HepG2 (cell line): ENCODE measurements around the gene NUP54. TPM values are rescaled to one million over a fixed set of nuclear protein-coding genes. Genes with fewer than 3 reads are reported as not detected.

Source experiments
- BATF2 ChIP-seq: sonication (generic); formaldehyde crosslinking; IDR thresholded peaks from 2 replicates; pipeline ENCODE4 v1.8.0; 2022; ENCODE audit warnings: mild to moderate bottlenecking, missing genetic modification reagents, moderate library complexity
- CAMTA2 ChIP-seq: sonication (generic); formaldehyde crosslinking; IDR thresholded peaks from 2 replicates; pipeline ENCODE4 v1.4.0; 2020; ENCODE audit warnings: mild to moderate bottlenecking, missing genetic modification reagents, borderline replicate concordance
- FOXK1 ChIP-seq: sonication (generic); formaldehyde crosslinking; IDR thresholded peaks from 2 replicates; pipeline ENCODE4 v1.4.0; 2020; ENCODE audit warnings: low read depth, missing genetic modification reagents, borderline replicate concordance
- FOXK2 ChIP-seq: fragments of 450-650 bp; IDR thresholded peaks from 2 replicates; pipeline ENCODE4 v1.6.1; 2016
- HMG20B ChIP-seq: conservative IDR thresholded peaks from 2 replicates; pipeline ENCODE4 v1.6.1; 2016; ENCODE audit warnings: missing genetic modification reagents, missing compliant biosample characterization
- HOMEZ ChIP-seq: IDR thresholded peaks from 2 replicates; pipeline ENCODE4 v1.6.1; 2016; ENCODE audit warnings: low read depth
- HOXA9 ChIP-seq: sonication (generic); formaldehyde crosslinking; IDR thresholded peaks from 2 replicates; pipeline ENCODE4 v1.8.1; 2022; ENCODE audit warnings: missing genetic modification reagents, mild to moderate bottlenecking, moderate library complexity, borderline replicate concordance
- IRF9 ChIP-seq: sonication (generic); formaldehyde crosslinking; IDR thresholded peaks from 2 replicates; pipeline ENCODE4 v1.8.0; 2022; ENCODE audit warnings: missing genetic modification reagents, mild to moderate bottlenecking, borderline replicate concordance
- ISL2 ChIP-seq: sonication (generic); formaldehyde crosslinking; IDR thresholded peaks from 2 replicates; pipeline ENCODE4 v1.5.0; 2020; ENCODE audit warnings: missing genetic modification reagents
- MEIS1 ChIP-seq: sonication (generic); formaldehyde crosslinking; IDR thresholded peaks from 2 replicates; pipeline ENCODE4 v1.9.0; 2021; ENCODE audit warnings: mild to moderate bottlenecking, missing genetic modification reagents, moderate library complexity, borderline replicate concordance
- MLX ChIP-seq: IDR thresholded peaks from 2 replicates; pipeline ENCODE4 v1.6.1; 2016
- NONO ChIP-seq, 2 experiments: fragments of 450-650 bp in 1 of 2; sonication (generic) in 1 of 2; formaldehyde crosslinking in 1 of 2; IDR thresholded peaks in 1 of 2; conservative IDR thresholded peaks in 1 of 2; 2 replicates each; pipeline versions ENCODE4 v1.6.1 to v1.8.0; 2017 to 2022; ENCODE audit warnings: mild to moderate bottlenecking in 1 of 2, missing genetic modification reagents in 1 of 2, moderate library complexity in 1 of 2
- RAD21 ChIP-seq: fragments of 450-650 bp; formaldehyde crosslinking; IDR thresholded peaks from 2 replicates; pipeline ENCODE4 v1.5.0; 2020; ENCODE audit warnings: mild to moderate bottlenecking
- SATB2 ChIP-seq: sonication (generic); formaldehyde crosslinking; IDR thresholded peaks from 2 replicates; pipeline ENCODE4 v1.5.0; 2020; ENCODE audit warnings: missing genetic modification reagents
- SP4 ChIP-seq: sonication (generic); formaldehyde crosslinking; IDR thresholded peaks from 2 replicates; pipeline ENCODE4 v1.8.1; 2023; ENCODE audit warnings: mild to moderate bottlenecking, missing genetic modification reagents
- SSRP1 ChIP-seq: IDR thresholded peaks from 2 replicates; pipeline ENCODE4 v1.6.1; 2016; ENCODE audit warnings: control low read depth
- ZEB1 ChIP-seq: IDR thresholded peaks from 2 replicates; pipeline ENCODE4 v1.6.1; 2012; ENCODE audit warnings: mild to moderate bottlenecking, low read depth, inconsistent platforms; ENCODE audit not compliant: insufficient replicate concordance
- ZFP36L2 ChIP-seq: sonication (generic); formaldehyde crosslinking; IDR thresholded peaks from 2 replicates; pipeline ENCODE4 v1.4.0; 2020; ENCODE audit warnings: missing genetic modification reagents
- ZMAT3 ChIP-seq: sonication (generic); formaldehyde crosslinking; conservative IDR thresholded peaks from 2 replicates; pipeline ENCODE4 v1.7.0; 2021; ENCODE audit warnings: missing genetic modification reagents
- ZNF136 ChIP-seq: sonication (generic); formaldehyde crosslinking; IDR thresholded peaks from 2 replicates; pipeline ENCODE4 v1.8.1; 2022; ENCODE audit warnings: low read depth, mild to moderate bottlenecking, moderate library complexity, missing genetic modification reagents
- ZNF234 ChIP-seq: sonication (generic); formaldehyde crosslinking; conservative IDR thresholded peaks from 2 replicates; pipeline ENCODE4 v1.5.1; 2020; ENCODE audit warnings: mild to moderate bottlenecking, missing genetic modification reagents
- ZNF441 ChIP-seq: sonication (generic); formaldehyde crosslinking; IDR thresholded peaks from 2 replicates; pipeline ENCODE4 v1.7.0; 2021; ENCODE audit warnings: missing genetic modification reagents, borderline replicate concordance
- ZNF556 ChIP-seq: sonication (generic); formaldehyde crosslinking; IDR thresholded peaks from 2 replicates; pipeline ENCODE4 v1.4.0; 2020; ENCODE audit warnings: mild to moderate bottlenecking, missing genetic modification reagents, borderline replicate concordance
- ZNF629 ChIP-seq: sonication (generic); formaldehyde crosslinking; conservative IDR thresholded peaks from 2 replicates; pipeline ENCODE4 v1.5.0; 2020; ENCODE audit warnings: missing genetic modification reagents
- ZNF781 ChIP-seq: sonication (generic); formaldehyde crosslinking; IDR thresholded peaks from 2 replicates; pipeline ENCODE4 v1.5.1; 2020; ENCODE audit warnings: borderline replicate concordance, mild to moderate bottlenecking, missing genetic modification reagents; ENCODE audit errors: not compliant biosample characterization
- polyA plus RNA-seq, 8 experiments: library from polyadenylated mRNA; depleted of rRNA in 3 of 8; stranded (reverse) in 7 of 8; unstranded in 1 of 8; fragments of >200 nt; fragmentation: Illumina TruSeq in 4 of 8; extraction: Trizol in 4 of 8; gene quantifications; 2 replicates each; pipeline versions ENCODE4 v1.2.1 to v1.2.3, GENCODE V29; 2011 to 2016; ENCODE audit warnings: low read depth in 4 of 8, missing spikeins in 1 of 8, mixed read lengths in 1 of 8; ENCODE audit not compliant: insufficient read depth in 1 of 8
- total RNA-seq, 5 experiments: library from RNA; depleted of rRNA; stranded (reverse); fragments of >200 nt; fragmentation: Illumina TruSeq; extraction: Trizol; gene quantifications; 2 replicates each; pipeline ENCODE4 v1.2.3, GENCODE V29; 2016; ENCODE audit warnings: low read depth in 1 of 5
- TF ChIP-seq, protein P1 (sequence below): IDR thresholded peaks from 2 replicates; pipeline ENCODE4 v1.6.1; 2018; ENCODE audit warnings: missing genetic modification reagents

NUP54 gene
- total and polyA plus RNA-seq, 2 of the 13 experiments (the other 11 are each of a cell fraction or from before 2014, with no cell fraction given) = 36.1 to 69.3 TPM

DNA sequence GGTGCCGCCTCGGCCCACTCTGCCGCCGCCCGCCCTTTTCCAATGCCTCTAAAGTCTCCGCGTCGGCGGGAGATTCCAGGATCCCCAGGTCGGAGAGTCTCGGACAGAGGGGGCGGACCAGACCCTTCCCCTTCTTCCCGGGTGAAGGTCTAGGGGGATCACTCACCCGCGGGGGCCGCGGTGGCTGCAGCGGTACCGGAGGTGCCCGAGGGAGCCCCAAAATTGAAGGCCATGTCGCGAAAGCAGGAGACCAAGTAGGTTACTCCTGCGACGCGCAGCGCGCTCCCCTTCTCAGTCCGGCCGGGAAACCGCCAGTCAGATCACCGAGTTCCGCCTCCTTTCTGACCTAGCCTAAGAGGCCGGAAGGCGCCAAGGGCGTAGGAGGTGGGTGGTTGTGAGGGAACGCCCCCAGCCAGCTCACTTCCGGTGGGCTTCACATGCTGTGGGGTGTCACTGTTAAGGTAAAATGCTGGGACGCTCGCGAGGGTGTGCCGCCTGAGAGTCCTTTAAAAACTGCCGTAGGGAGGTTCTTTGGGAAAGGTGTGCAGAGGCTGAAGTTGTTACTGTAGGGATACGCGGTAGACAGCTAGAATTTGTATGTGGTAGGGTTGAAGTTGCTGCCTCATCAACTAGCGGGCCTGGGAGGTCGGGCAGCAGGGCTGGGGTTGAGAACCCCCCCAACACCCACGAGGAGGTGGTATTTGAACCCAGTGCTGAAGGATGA, at the start of gene NUP54 (continued):
- TF ChIP-seq HOMEZ (peak; percentile 80; the same call in 1 of the 2 replicates), MEIS1 (CRISPR knock-in tag) (peak; percentile 78; the same call in 1 of the 2 replicates), ZNF441 (CRISPR knock-in tag) (no peak), ZNF136 (peak; percentile 58; the same call in 1 of the 2 replicates), FOXK1 (CRISPR knock-in tag) (peak; percentile 86; the same call in 1 of the 2 replicates), ZNF234 (CRISPR knock-in tag) (no peak), ZMAT3 (CRISPR knock-in tag) (peak; percentile 94), FOXK2 (no peak), ISL2 (CRISPR knock-in tag) (peak; percentile 73), ZNF629 (CRISPR knock-in tag) (no peak), MLX (CRISPR knock-in tag) (no peak), ZNF556 (CRISPR knock-in tag) (peak; percentile 98), SATB2 (CRISPR knock-in tag) (0 out of 2 replicates have a peak, but pooled peaks have one; percentile 40), CAMTA2 (no peak), NONO (IDR thresholded peaks at IDR 0.05) (no peak), NONO (CRISPR knock-in tag; conservative IDR thresholded peaks at IDR 0.05) (peak; percentile 93), SSRP1 (CRISPR knock-in tag) (no peak), HMG20B (CRISPR knock-in tag) (peak; percentile 78), IRF9 (peak; percentile 91), ZEB1 (no peak), ZFP36L2 (CRISPR knock-in tag) (no peak), HOXA9 (CRISPR knock-in tag) (no peak), SP4 (CRISPR knock-in tag) (peak; percentile 96), BATF2 (CRISPR knock-in tag) (no peak), RAD21 (CRISPR knock-in tag) (0 out of 2 replicates have a peak, but pooled peaks have one; percentile 10), ZNF781 (CRISPR knock-in tag) (peak; percentile 88)
- TF ChIP-seq, protein P1, sequence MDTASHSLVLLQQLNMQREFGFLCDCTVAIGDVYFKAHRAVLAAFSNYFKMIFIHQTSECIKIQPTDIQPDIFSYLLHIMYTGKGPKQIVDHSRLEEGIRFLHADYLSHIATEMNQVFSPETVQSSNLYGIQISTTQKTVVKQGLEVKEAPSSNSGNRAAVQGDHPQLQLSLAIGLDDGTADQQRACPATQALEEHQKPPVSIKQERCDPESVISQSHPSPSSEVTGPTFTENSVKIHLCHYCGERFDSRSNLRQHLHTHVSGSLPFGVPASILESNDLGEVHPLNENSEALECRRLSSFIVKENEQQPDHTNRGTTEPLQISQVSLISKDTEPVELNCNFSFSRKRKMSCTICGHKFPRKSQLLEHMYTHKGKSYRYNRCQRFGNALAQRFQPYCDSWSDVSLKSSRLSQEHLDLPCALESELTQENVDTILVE (CRISPR knock-in tag) = peak; percentile 90
